PC-9 (cell line): ENCODE data around the gene NEURL2.

ENCODE experiments used
- CTCF ChIP-seq: fragments of 200-600 bp; sonication (generic); conservative IDR thresholded peaks from 2 replicates; pipeline ENCODE4 v1.6.1; 2017; ENCODE audit warnings: mixed run types, antibody characterized with exemption, mild to moderate bottlenecking, moderate library complexity
- EZH2 ChIP-seq: fragments of 200-600 bp; sonication (generic); IDR thresholded peaks from 2 replicates; pipeline ENCODE4 v1.8.0; 2017; ENCODE audit warnings: antibody characterized with exemption, low read depth

GRCh38 chr20:45897289-45897688, 6.3 kb upstream of the NEURL2 start:
- TF ChIP-seq CTCF, result no peak
- no peak for TF ChIP-seq EZH2
